ENCODE measurements around the gene C1orf210. TPM values are rescaled to one million over a fixed set of nuclear protein-coding genes. Genes with fewer than 3 reads are reported as not detected.

C1orf210 gene
- total RNA-seq, 1 experiment from 2014 or later, result 12.8 TPM

DNA sequence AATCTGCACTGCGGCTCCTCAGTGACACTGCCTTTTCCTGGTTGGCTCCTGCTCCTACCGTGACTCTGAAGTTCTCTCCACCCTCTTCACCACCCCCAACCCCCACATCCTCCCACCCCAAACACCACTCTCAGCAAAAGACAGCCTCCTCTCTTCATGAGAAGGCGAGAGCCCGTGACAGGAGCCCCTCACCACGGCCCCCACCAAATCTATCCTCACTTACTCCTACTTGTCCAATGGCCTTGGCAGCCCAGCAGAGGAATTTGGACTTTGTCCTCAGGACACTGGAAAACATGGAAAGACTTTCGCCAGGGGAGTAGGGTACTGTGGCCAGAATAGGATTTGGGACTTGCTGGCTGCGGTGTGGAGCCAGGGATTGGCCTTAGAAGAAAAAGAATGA lies 8.7 kb downstream of the C1orf210 start (continued):
- TF ChIP-seq, protein P1, sequence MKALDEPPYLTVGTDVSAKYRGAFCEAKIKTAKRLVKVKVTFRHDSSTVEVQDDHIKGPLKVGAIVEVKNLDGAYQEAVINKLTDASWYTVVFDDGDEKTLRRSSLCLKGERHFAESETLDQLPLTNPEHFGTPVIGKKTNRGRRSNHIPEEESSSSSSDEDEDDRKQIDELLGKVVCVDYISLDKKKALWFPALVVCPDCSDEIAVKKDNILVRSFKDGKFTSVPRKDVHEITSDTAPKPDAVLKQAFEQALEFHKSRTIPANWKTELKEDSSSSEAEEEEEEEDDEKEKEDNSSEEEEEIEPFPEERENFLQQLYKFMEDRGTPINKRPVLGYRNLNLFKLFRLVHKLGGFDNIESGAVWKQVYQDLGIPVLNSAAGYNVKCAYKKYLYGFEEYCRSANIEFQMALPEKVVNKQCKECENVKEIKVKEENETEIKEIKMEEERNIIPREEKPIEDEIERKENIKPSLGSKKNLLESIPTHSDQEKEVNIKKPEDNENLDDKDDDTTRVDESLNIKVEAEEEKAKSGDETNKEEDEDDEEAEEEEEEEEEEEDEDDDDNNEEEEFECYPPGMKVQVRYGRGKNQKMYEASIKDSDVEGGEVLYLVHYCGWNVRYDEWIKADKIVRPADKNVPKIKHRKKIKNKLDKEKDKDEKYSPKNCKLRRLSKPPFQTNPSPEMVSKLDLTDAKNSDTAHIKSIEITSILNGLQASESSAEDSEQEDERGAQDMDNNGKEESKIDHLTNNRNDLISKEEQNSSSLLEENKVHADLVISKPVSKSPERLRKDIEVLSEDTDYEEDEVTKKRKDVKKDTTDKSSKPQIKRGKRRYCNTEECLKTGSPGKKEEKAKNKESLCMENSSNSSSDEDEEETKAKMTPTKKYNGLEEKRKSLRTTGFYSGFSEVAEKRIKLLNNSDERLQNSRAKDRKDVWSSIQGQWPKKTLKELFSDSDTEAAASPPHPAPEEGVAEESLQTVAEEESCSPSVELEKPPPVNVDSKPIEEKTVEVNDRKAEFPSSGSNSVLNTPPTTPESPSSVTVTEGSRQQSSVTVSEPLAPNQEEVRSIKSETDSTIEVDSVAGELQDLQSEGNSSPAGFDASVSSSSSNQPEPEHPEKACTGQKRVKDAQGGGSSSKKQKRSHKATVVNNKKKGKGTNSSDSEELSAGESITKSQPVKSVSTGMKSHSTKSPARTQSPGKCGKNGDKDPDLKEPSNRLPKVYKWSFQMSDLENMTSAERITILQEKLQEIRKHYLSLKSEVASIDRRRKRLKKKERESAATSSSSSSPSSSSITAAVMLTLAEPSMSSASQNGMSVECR (CRISPR knock-in tag; IDR thresholded peaks at IDR 0.05; ENCODE audit: borderline replicate concordance), result no peak
- no peak for TF ChIP-seq ZNF396 (CRISPR knock-in tag; IDR thresholded peaks at IDR 0.05; ENCODE audit: borderline replicate concordance)
- no peak for TF ChIP-seq ZNF416 (CRISPR knock-in tag; IDR thresholded peaks at IDR 0.05)
- TF ChIP-seq KAT7 (CRISPR knock-in tag; IDR thresholded peaks at IDR 0.05; ENCODE audit: borderline replicate concordance), result no peak
- TF ChIP-seq HMGA2 (CRISPR knock-in tag; IDR thresholded peaks at IDR 0.05), result no peak

DNA sequence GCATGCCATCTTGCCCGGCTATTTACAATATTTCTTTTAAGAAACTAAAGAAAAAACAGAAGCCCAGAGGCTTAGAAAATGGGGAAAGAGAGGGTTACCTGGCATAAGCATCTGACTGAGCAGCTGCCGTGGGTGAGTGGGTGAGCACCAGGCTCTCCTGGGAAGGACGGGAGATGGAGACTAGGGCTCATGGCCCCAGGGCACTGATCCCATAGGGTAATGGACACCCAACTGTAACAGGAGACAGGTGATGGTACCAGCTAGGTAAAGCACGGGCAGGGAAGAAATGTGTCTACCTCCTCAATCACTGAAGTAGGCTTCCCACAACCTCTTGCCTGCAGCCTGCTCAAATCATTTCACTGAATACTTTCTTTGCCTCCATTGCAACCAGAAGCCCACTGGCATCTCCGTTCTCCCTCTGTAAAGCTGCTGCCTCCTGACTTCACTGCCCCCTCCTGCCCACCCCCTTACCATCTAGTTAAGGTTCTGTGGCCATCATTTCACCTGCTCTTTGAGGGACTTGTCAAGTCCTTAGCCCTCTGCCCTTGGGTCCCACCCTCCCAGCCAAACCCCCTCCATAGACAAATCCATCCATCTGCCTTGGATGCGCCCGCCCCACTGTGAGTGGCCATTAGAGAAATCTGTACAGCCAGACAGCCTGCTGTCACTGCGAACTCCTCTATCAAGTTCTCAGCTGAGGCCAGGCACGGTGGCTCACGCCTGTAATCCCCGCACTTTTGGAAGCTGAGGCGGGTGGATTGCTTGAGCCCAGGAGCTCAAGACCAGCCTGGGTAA lies 9.4 kb downstream of the C1orf210 start:
- TF ChIP-seq ZNF317 (CRISPR knock-in tag; IDR thresholded peaks at IDR 0.05; ENCODE audit: borderline replicate concordance, low read depth) (no peak), MXD4 (CRISPR knock-in tag; IDR thresholded peaks at IDR 0.05; ENCODE audit: borderline replicate concordance) (no peak), JUN (CRISPR knock-in tag; IDR thresholded peaks at IDR 0.05) (no peak), IRF2 (CRISPR knock-in tag; IDR thresholded peaks at IDR 0.05; ENCODE audit: borderline replicate concordance, low read depth) (no peak), GRHL2 (CRISPR knock-in tag; IDR thresholded peaks at IDR 0.05; ENCODE audit: insufficient replicate concordance, severe bottlenecking) (no peak)
- TF ChIP-seq, protein P2, sequence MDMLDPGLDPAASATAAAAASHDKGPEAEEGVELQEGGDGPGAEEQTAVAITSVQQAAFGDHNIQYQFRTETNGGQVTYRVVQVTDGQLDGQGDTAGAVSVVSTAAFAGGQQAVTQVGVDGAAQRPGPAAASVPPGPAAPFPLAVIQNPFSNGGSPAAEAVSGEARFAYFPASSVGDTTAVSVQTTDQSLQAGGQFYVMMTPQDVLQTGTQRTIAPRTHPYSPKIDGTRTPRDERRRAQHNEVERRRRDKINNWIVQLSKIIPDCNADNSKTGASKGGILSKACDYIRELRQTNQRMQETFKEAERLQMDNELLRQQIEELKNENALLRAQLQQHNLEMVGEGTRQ (CRISPR knock-in tag; IDR thresholded peaks at IDR 0.05), result no peak
- peaks cover 22% of the 10 kb centered on the region for H3K4me1 Mint-ChIP-seq
- H3K27me3 Mint-ChIP-seq (ENCODE audit: low read depth), result no peaks in the 10 kb centered on the region
- POLR2A ChIA-PET, result interaction anchor here (0.7 kb wide), 2 partner anchors 9 to 82 kb away, joined by 3 read pairs; partner anchors contain the start of gene CDC20
- no peaks in the 10 kb centered on the region for H3K9me3 Mint-ChIP-seq
- no peak overlapping the region for H3K27ac Mint-ChIP-seq
- DNase-seq (ENCODE audit: low spot score), result no peak
- no peak overlapping the region for H3K4me3 Mint-ChIP-seq
- peaks cover 25% of the 10 kb centered on the region for H3K36me3 Mint-ChIP-seq
- no peak for ATAC-seq
- CTCF ChIA-PET, result interaction anchor here (2.8 kb wide), 1 partner anchor 9 kb away, joined by 14 read pairs; the partner anchor contains the start of gene C1orf210

DNA sequence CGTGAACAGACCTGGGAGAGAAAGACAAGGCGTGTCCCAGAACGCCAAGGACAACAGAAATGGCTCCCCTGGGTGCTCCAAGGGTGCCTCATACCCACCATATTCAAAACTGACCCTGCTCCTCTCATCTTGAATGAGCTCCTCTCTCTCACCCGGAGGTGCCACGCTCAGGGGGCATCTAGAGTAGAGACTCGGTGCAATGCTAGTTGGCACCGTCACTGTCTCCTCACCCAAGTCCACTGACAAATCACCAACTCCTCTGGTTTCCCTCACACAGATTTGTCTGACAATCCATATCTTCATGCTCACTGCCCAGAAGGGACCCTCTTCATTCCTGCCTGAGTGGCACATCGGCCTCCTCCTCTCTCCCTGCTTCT lies 10.6 kb downstream of the C1orf210 start:
- POLR2A ChIA-PET, result no interaction called here
- H3K27me3 Mint-ChIP-seq (ENCODE audit: low read depth), result no peaks in the 10 kb centered on the region
- peaks cover 22% of the 10 kb centered on the region for H3K4me1 Mint-ChIP-seq
- DNase-seq (ENCODE audit: low spot score), result no peak
- no peak overlapping the region for H3K27ac Mint-ChIP-seq
- no peak overlapping the region for H3K4me3 Mint-ChIP-seq
- no peaks in the 10 kb centered on the region for H3K9me3 Mint-ChIP-seq
- no peak for ATAC-seq
- peaks cover 16% of the 10 kb centered on the region for H3K36me3 Mint-ChIP-seq
- CTCF ChIA-PET, result interaction anchor here (2.8 kb wide), 1 partner anchor 11 kb away, joined by 14 read pairs; the partner anchor contains the start of gene C1orf210
- TF ChIP-seq NR3C1 (CRISPR knock-in tag; conservative IDR thresholded peaks at IDR 0.05; ENCODE audit: low read depth) (no peak), JAZF1 (CRISPR knock-in tag; IDR thresholded peaks at IDR 0.05) (no peak), HMGA2 (CRISPR knock-in tag; IDR thresholded peaks at IDR 0.05) (no peak), PRRX2 (CRISPR knock-in tag; IDR thresholded peaks at IDR 0.05) (no peak), ELF4 (CRISPR knock-in tag; IDR thresholded peaks at IDR 0.05; ENCODE audit: low read depth) (no peak)
- TF ChIP-seq, protein P3, sequence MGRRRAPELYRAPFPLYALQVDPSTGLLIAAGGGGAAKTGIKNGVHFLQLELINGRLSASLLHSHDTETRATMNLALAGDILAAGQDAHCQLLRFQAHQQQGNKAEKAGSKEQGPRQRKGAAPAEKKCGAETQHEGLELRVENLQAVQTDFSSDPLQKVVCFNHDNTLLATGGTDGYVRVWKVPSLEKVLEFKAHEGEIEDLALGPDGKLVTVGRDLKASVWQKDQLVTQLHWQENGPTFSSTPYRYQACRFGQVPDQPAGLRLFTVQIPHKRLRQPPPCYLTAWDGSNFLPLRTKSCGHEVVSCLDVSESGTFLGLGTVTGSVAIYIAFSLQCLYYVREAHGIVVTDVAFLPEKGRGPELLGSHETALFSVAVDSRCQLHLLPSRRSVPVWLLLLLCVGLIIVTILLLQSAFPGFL (CRISPR knock-in tag; IDR thresholded peaks at IDR 0.05; ENCODE audit: borderline replicate concordance), result no peak
- TF ChIP-seq, protein P4, sequence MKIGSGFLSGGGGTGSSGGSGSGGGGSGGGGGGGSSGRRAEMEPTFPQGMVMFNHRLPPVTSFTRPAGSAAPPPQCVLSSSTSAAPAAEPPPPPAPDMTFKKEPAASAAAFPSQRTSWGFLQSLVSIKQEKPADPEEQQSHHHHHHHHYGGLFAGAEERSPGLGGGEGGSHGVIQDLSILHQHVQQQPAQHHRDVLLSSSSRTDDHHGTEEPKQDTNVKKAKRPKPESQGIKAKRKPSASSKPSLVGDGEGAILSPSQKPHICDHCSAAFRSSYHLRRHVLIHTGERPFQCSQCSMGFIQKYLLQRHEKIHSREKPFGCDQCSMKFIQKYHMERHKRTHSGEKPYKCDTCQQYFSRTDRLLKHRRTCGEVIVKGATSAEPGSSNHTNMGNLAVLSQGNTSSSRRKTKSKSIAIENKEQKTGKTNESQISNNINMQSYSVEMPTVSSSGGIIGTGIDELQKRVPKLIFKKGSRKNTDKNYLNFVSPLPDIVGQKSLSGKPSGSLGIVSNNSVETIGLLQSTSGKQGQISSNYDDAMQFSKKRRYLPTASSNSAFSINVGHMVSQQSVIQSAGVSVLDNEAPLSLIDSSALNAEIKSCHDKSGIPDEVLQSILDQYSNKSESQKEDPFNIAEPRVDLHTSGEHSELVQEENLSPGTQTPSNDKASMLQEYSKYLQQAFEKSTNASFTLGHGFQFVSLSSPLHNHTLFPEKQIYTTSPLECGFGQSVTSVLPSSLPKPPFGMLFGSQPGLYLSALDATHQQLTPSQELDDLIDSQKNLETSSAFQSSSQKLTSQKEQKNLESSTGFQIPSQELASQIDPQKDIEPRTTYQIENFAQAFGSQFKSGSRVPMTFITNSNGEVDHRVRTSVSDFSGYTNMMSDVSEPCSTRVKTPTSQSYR (CRISPR knock-in tag; IDR thresholded peaks at IDR 0.05), result no peak
- TF ChIP-seq, protein P5, sequence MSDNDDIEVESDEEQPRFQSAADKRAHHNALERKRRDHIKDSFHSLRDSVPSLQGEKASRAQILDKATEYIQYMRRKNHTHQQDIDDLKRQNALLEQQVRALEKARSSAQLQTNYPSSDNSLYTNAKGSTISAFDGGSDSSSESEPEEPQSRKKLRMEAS (CRISPR knock-in tag; IDR thresholded peaks at IDR 0.05), result no peak; the same call in 1 of the 2 replicates
- TF ChIP-seq, protein P6, sequence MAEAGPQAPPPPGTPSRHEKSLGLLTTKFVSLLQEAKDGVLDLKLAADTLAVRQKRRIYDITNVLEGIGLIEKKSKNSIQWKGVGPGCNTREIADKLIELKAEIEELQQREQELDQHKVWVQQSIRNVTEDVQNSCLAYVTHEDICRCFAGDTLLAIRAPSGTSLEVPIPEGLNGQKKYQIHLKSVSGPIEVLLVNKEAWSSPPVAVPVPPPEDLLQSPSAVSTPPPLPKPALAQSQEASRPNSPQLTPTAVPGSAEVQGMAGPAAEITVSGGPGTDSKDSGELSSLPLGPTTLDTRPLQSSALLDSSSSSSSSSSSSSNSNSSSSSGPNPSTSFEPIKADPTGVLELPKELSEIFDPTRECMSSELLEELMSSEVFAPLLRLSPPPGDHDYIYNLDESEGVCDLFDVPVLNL (CRISPR knock-in tag; IDR thresholded peaks at IDR 0.05; ENCODE audit: borderline replicate concordance, low read depth), result no peak
